H1 (cell line): ENCODE data around the gene OTC. TPM values are rescaled to one million over a fixed set of nuclear protein-coding genes. Genes with fewer than 3 reads are reported as not detected.

ENCODE experiments used
- CTCF ChIA-PET: fragments of 300-600 bp; sonication (Branson Sonifier 250); formaldehyde crosslinking; loops from one replicate; lab custom pipeline; 2021; ENCODE audit not compliant: partially characterized antibody; lab: Charles Lee
- POLR2A ChIA-PET: fragments of 300-600 bp; sonication (Branson Sonifier 250); formaldehyde crosslinking; loops from one replicate; lab custom pipeline; 2021; ENCODE audit warnings: inconsistent platforms; ENCODE audit not compliant: partially characterized antibody; lab: Charles Lee
- DNase-seq, 2 experiments: peaks; one replicate each; pipeline versions ENCODE4 v3.0.0 to v3.0.0-alpha.2; 2010 to 2022; ENCODE audit warnings: low spot score in 2 of 2, low read depth in 1 of 2, mixed read lengths in 1 of 2
- FAIRE-seq: peaks from 2 replicates; lab custom pipeline; 2011; peaks lifted over from hg19 to GRCh38; lab: Jason Lieb, UNC
- H2AFZ ChIP-seq: 2 replicates; pipeline ENCODE4 v1.8.1; 2012; ENCODE audit warnings: low read length, inconsistent platforms
- H2AK5ac ChIP-seq: 2 replicates; pipeline ENCODE4 v1.6.1; 2013; ENCODE audit warnings: low read depth, low read length
- H2BK120ac ChIP-seq: replicated peaks from 2 replicates; pipeline ENCODE3; 2013; ENCODE audit warnings: low read depth, low read length, inconsistent platforms
- H2BK12ac ChIP-seq: 2 replicates; pipeline ENCODE4 v1.6.1; 2013; ENCODE audit warnings: low read depth, low read length
- H2BK15ac ChIP-seq: 2 replicates; pipeline ENCODE4 v1.6.1; 2013; ENCODE audit warnings: low read length
- H2BK20ac ChIP-seq: 2 replicates; pipeline ENCODE4 v1.6.1; 2013; ENCODE audit warnings: low read length
- H2BK5ac ChIP-seq: 2 replicates; pipeline ENCODE4 v1.6.1; 2013; ENCODE audit warnings: low read depth, low read length
- H3K14ac ChIP-seq: 2 replicates; pipeline ENCODE4 v1.6.1; 2013; ENCODE audit warnings: inconsistent platforms; ENCODE audit not compliant: insufficient read length
- H3K18ac ChIP-seq: 2 replicates; pipeline ENCODE4 v1.6.1; 2013; ENCODE audit warnings: low read length; ENCODE audit errors: extremely low read depth
- H3K23ac ChIP-seq: 2 replicates; pipeline ENCODE4 v1.6.1; 2013; ENCODE audit warnings: inconsistent platforms; ENCODE audit not compliant: insufficient read length
- H3K23me2 ChIP-seq: 2 replicates; pipeline ENCODE4 v1.6.1; 2013; ENCODE audit warnings: low read depth, low read length
- H3K27ac ChIP-seq: 2 replicates; pipeline ENCODE4 v1.6.1; 2011; ENCODE audit warnings: low read depth, low read length, inconsistent platforms
- H3K27me3 ChIP-seq, 4 experiments: replicated peaks in 1 of 4; 1 replicate in 1 of 4; 2 replicates in 3 of 4; pipeline versions ENCODE4 v1.6.1 to v1.8.1; 2011 to 2013; ENCODE audit warnings: low read length in 3 of 4, mild to moderate bottlenecking in 3 of 4, inconsistent platforms in 2 of 4, mixed read lengths in 2 of 4, moderate library complexity in 1 of 4; ENCODE audit not compliant: control insufficient read depth in 3 of 4, insufficient read depth in 3 of 4; ENCODE audit errors: extremely low read depth in 1 of 4
- H3K36me3 ChIP-seq, 4 experiments: 2 replicates each; pipeline versions ENCODE4 v1.6.1 to v1.8.1; 2011 to 2013; ENCODE audit warnings: mild to moderate bottlenecking in 4 of 4, low read length in 3 of 4, moderate library complexity in 2 of 4, control low read depth in 1 of 4, inconsistent platforms in 1 of 4; ENCODE audit not compliant: insufficient read depth in 4 of 4, control insufficient read depth in 2 of 4
- H3K4ac ChIP-seq: replicated peaks from 2 replicates; pipeline ENCODE3; 2013; ENCODE audit warnings: low read length, low read depth, mixed read lengths, inconsistent platforms; ENCODE audit not compliant: insufficient read length
- H3K4me1 ChIP-seq, 4 experiments: replicated peaks in 1 of 4; 1 replicate in 1 of 4; 2 replicates in 3 of 4; pipeline versions ENCODE4 v1.6.1 to v1.8.1; 2011 to 2013; ENCODE audit warnings: low read length in 3 of 4, inconsistent platforms in 2 of 4, mixed read lengths in 1 of 4; ENCODE audit not compliant: insufficient read depth in 4 of 4, control insufficient read depth in 3 of 4
- H3K4me2 ChIP-seq, 2 experiments: 2 replicates each; pipeline versions ENCODE4 v1.6.1 to v1.8.1; 2011 to 2013; ENCODE audit warnings: low read depth in 2 of 2, low read length in 2 of 2, control low read depth in 1 of 2, inconsistent platforms in 1 of 2, mild to moderate bottlenecking in 1 of 2; ENCODE audit not compliant: insufficient read depth in 1 of 2
- H3K4me3 ChIP-seq, 4 experiments: fragments of 200-600, 300-600 bp in 1 of 4; sonication (generic), shearing (Covaris generic), sonication (Bioruptor Twin) in 1 of 4; 2 replicates each; pipeline versions ENCODE4 v1.5.1 to v1.8.1; 2011 to 2016; ENCODE audit warnings: low read length in 4 of 4, low read depth in 3 of 4, control low read depth in 2 of 4, inconsistent platforms in 2 of 4, mild to moderate bottlenecking in 2 of 4, mixed read lengths in 1 of 4, moderate library complexity in 1 of 4; ENCODE audit not compliant: insufficient read depth in 2 of 4; ENCODE audit errors: extremely low read depth in 1 of 4
- H3K56ac ChIP-seq: replicated peaks from 2 replicates; pipeline ENCODE3; 2013; ENCODE audit warnings: low read depth, mild to moderate bottlenecking, mixed read lengths, low read length, inconsistent platforms; ENCODE audit not compliant: insufficient read length
- H3K79me1 ChIP-seq: 2 replicates; pipeline ENCODE4 v1.6.1; 2013; ENCODE audit warnings: low read depth, low read length, control low read depth
- H3K79me2 ChIP-seq, 2 experiments: 2 replicates each; pipeline versions ENCODE4 v1.6.1 to v1.8.1; 2012 to 2013; ENCODE audit warnings: low read length in 2 of 2, mild to moderate bottlenecking in 2 of 2, inconsistent platforms in 1 of 2; ENCODE audit not compliant: insufficient read depth in 2 of 2, control insufficient read depth in 1 of 2
- H3K9ac ChIP-seq, 4 experiments: replicated peaks in 1 of 4; 1 replicate in 1 of 4; 2 replicates in 3 of 4; pipeline versions ENCODE4 v1.6.1 to v1.8.1; 2011 to 2013; ENCODE audit warnings: low read depth in 3 of 4, low read length in 3 of 4, control low read depth in 2 of 4, mild to moderate bottlenecking in 2 of 4, moderate library complexity in 2 of 4, inconsistent platforms in 1 of 4; ENCODE audit errors: extremely low read depth in 1 of 4
- H3K9me3 ChIP-seq, 2 experiments: 2 replicates each; pipeline versions ENCODE4 v1.6.1 to v1.8.1; 2012 to 2013; ENCODE audit warnings: mild to moderate bottlenecking in 2 of 2, moderate library complexity in 2 of 2, control low read depth in 1 of 2, inconsistent platforms in 1 of 2, low read depth in 1 of 2, low read length in 1 of 2, mixed read lengths in 1 of 2; ENCODE audit not compliant: insufficient read depth in 2 of 2
- H4K20me1 ChIP-seq, 2 experiments: replicated peaks in 1 of 2; 2 replicates each; pipeline versions ENCODE3 to v1.8.1; 2011 to 2013; ENCODE audit warnings: inconsistent platforms in 2 of 2, low read length in 2 of 2, mild to moderate bottlenecking in 1 of 2; ENCODE audit not compliant: insufficient read depth in 2 of 2, control insufficient read depth in 1 of 2
- H4K5ac ChIP-seq: 2 replicates; pipeline ENCODE4 v1.6.1; 2013; ENCODE audit warnings: low read length, low read depth, mixed read lengths, inconsistent platforms; ENCODE audit not compliant: insufficient read length
- H4K8ac ChIP-seq: 2 replicates; pipeline ENCODE4 v1.8.0; 2013; ENCODE audit warnings: mild to moderate bottlenecking, moderate library complexity, low read length, inconsistent platforms; ENCODE audit not compliant: insufficient read depth; ENCODE audit errors: extremely low read depth
- H4K91ac ChIP-seq: replicated peaks from 2 replicates; pipeline ENCODE3; 2013; ENCODE audit warnings: low read length, mixed read lengths, inconsistent platforms; ENCODE audit not compliant: insufficient read length
- CBX5 ChIP-seq: fragments of 300-800, 300-1000 bp; sonication (generic); IDR thresholded peaks from 2 replicates; pipeline ENCODE4 v1.7.1; 2016; ENCODE audit warnings: antibody characterized with exemption, low read length, low read depth
- CEBPB ChIP-seq: IDR thresholded peaks from 2 replicates; pipeline ENCODE4 v1.6.1; 2012; ENCODE audit warnings: low read depth, low read length
- CHD1 ChIP-seq: IDR thresholded peaks from 2 replicates; pipeline ENCODE4 v1.6.1; 2012; ENCODE audit warnings: low read depth, low read length, improper control_type of control experiment
- KDM1A ChIP-seq: fragments of 200-600, 300-600 bp; sonication (generic); IDR thresholded peaks from 2 replicates; pipeline ENCODE4 v1.7.1; 2016; ENCODE audit warnings: mild to moderate bottlenecking, low read length, borderline replicate concordance
- RFX5 ChIP-seq: IDR thresholded peaks from 2 replicates; pipeline ENCODE4 v1.6.1; 2011; ENCODE audit warnings: low read depth, low read length, improper control_type of control experiment, borderline replicate concordance
- SRF ChIP-seq: IDR thresholded peaks from 2 replicates; pipeline ENCODE4 v1.6.1; 2011; ENCODE audit warnings: mild to moderate bottlenecking, low read depth, low read length, moderate library complexity
- YY1 ChIP-seq: IDR thresholded peaks from 2 replicates; pipeline ENCODE4 v1.6.1; 2011; ENCODE audit warnings: low read depth, mild to moderate bottlenecking, low read length
- WGBS, 2 experiments: shearing (Covaris generic) in 1 of 2; methylation state at CpG; one replicate each; pipeline versions ENCODE4 v1.1.6 to v1.1.7; 2013 to 2015; ENCODE audit warnings: low lambda C conversion rate in 2 of 2, mixed read lengths in 2 of 2, inconsistent platforms in 1 of 2, low coverage in 1 of 2, missing lambda C conversion rate in 1 of 2; ENCODE audit not compliant: insufficient replicate concordance in 2 of 2, insufficient coverage in 1 of 2, insufficient read length in 1 of 2; ENCODE audit errors: extremely low coverage in 1 of 2, missing lambda C conversion rate in 1 of 2; 5-methylcytosine and 5-hydroxymethylcytosine counted together
- polyA plus RNA-seq, 7 experiments: library from polyadenylated mRNA; depleted of rRNA in 3 of 7; stranded (reverse) in 5 of 7; unstranded in 2 of 7; fragments of >200 nt in 5 of 7; fragments of 200-250 nt in 2 of 7; gene quantifications; 1 replicate in 5 of 7; 2 replicates in 1 of 7; 4 replicates in 1 of 7; pipeline versions ENCODE4 v1.2.1 to v1.2.3, GENCODE V29; 2011 to 2013; ENCODE audit warnings: missing spikeins in 2 of 7, mixed read lengths in 2 of 7
- total RNA-seq: library from RNA; stranded (reverse); fragmentation: NEBNext Ultra II Directional; extraction: Animal tissue kit (Norgen Biotek cat#: 25700); gene quantifications from 2 replicates; pipeline ENCODE4 v1.2.1, GENCODE V29; 2021
- TF ChIP-seq, protein P1 (sequence below): IDR thresholded peaks from 2 replicates; pipeline ENCODE4 v1.6.1; 2012; ENCODE audit warnings: inconsistent platforms
- TF ChIP-seq, protein P2 (sequence below): IDR thresholded peaks from 2 replicates; pipeline ENCODE4 v1.6.1; 2011; ENCODE audit warnings: low read depth, mild to moderate bottlenecking, low read length; ENCODE audit not compliant: insufficient read depth

Gene OTC
- total and polyA plus RNA-seq, 2 of the 8 experiments (the other 6 are each of a cell fraction or from before 2014, with no cell fraction given) = not detected

DNA sequence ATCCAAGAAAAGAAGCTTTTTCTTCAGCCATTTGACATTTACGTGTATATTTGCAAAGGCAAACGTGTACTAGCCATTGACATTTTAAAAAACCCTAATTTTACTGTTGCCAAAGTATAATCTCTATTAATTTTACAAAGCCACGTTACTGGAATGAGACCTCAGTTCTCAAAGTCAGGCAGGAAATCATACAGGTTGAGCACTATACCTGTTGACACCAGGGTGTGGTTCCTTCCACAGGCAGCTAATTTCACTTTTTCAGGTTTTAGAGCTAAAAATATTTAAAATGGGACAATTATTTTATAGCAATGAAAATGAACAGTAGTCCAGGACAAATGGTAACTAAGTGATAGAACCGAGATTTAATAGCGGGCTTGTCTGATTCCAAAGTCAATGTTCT is 31.6 kb upstream of the OTC start:
- no peak overlapping the region for H2BK20ac ChIP-seq
- TF ChIP-seq, protein P1, sequence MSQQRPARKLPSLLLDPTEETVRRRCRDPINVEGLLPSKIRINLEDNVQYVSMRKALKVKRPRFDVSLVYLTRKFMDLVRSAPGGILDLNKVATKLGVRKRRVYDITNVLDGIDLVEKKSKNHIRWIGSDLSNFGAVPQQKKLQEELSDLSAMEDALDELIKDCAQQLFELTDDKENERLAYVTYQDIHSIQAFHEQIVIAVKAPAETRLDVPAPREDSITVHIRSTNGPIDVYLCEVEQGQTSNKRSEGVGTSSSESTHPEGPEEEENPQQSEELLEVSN = no peak
- TF ChIP-seq YY1 = no peak
- no peak for TF ChIP-seq CBX5
- TF ChIP-seq KDM1A = no peak
- TF ChIP-seq CEBPB = no peak
- TF ChIP-seq, protein P2, sequence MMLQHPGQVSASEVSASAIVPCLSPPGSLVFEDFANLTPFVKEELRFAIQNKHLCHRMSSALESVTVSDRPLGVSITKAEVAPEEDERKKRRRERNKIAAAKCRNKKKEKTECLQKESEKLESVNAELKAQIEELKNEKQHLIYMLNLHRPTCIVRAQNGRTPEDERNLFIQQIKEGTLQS = no peak
- no peak for TF ChIP-seq CHD1
- no peak for TF ChIP-seq RFX5
- no peak for TF ChIP-seq SRF

More for the DNA sequence above, 31.6 kb upstream of the OTC start:
- H4K8ac ChIP-seq = no peak overlapping the region
- no peak overlapping the region for H3K23ac ChIP-seq
- no peak overlapping the region for H3K27ac ChIP-seq
- H4K20me1 ChIP-seq = no peaks in the 10 kb centered on the region
- no peak overlapping the region for H2BK120ac ChIP-seq
- ChIA-PET POLR2A (no interaction called here), CTCF (interaction anchor here (1.3 kb wide), 1 partner anchor 17 kb away, joined by 4 read pairs; no protein-coding TSS in a partner anchor)
- no peaks in the 10 kb centered on the region for H3K9me3 ChIP-seq
- H3K36me3 ChIP-seq = peaks cover 0 to 3% (median 0%) of the 10 kb centered on the region in 4 experiments; a peak in 1 of 8 replicates
- WGBS, 2 experiments = 92% methylated on average over 5 of the region's 5 CpGs; no CpG with 5 or more reads in 1 of the 2 experiments
- no peak overlapping the region for H2AK5ac ChIP-seq
- H3K18ac ChIP-seq = no peak overlapping the region
- H3K23me2 ChIP-seq = no peaks in the 10 kb centered on the region
- H2AFZ ChIP-seq = no peak overlapping the region
- H2BK5ac ChIP-seq = no peak overlapping the region
- no peak overlapping the region for H2BK15ac ChIP-seq
- H3K79me1 ChIP-seq = no peaks in the 10 kb centered on the region
- no peak overlapping the region for H3K4ac ChIP-seq
- H2BK12ac ChIP-seq = no peak overlapping the region
- no peak overlapping the region for H3K4me3 ChIP-seq
- no peak overlapping the region for H3K9ac ChIP-seq
- H3K14ac ChIP-seq = no peak overlapping the region
- no peak overlapping the region for H4K5ac ChIP-seq
- H3K27me3 ChIP-seq = no peaks in the 10 kb centered on the region
- H4K91ac ChIP-seq = no peak overlapping the region
- H3K4me2 ChIP-seq = no peak overlapping the region
- DNase-seq (no peak), FAIRE-seq (no peak)
- H3K79me2 ChIP-seq = peaks cover 0 to 2% of the 10 kb centered on the region in 2 experiments; a peak in 1 of 4 replicates
- no peak overlapping the region for H3K56ac ChIP-seq
- H3K4me1 ChIP-seq = no peaks in the 10 kb centered on the region; a peak in 1 of 7 replicates
